SKM-1 treated with dmso at 0.1 percent for 144 hours (cell line): Measurements from ENCODE around the gene CAP2.
"Not testable (repeated sequence)": the region's sequence is repeated elsewhere in the genome, so short reads cannot be mapped to it uniquely, and the experiment has no call there.

Experiments
- DNase-seq: peaks from one replicate; lab custom pipeline; 2025; ENCODE audit not compliant: unreplicated experiment; lab: John Stamatoyannopoulos, UW

Gene CAP2

DNA sequence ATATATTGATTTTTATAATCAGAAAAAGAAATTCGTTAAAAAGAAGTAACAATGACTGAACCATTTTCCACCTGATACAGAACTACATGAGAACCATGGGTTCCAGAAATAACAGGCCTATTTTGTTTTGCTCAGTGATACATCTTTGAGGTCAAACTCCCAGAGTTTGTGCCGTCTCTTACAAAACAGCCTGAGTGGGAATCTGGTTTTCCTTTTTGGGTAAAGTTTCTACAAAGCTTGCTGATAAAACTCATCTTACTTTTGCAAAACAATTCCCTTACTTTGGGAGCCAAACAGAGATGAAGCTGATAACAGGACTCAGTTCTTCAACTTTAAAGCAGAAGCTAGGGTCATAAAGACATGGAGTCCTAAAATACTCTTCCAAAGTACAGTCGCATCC, 108.0 kb downstream of the CAP2 start:
- no peak for DNase-seq

- DNase-seq, result no peak
Measured at GRCh38 chr6:17501982-17502704, 108.7 kb downstream of the CAP2 start.

- no peak for DNase-seq
Measured at GRCh38 chr6:17503051-17503450, 109.7 kb downstream of the CAP2 start.

DNA sequence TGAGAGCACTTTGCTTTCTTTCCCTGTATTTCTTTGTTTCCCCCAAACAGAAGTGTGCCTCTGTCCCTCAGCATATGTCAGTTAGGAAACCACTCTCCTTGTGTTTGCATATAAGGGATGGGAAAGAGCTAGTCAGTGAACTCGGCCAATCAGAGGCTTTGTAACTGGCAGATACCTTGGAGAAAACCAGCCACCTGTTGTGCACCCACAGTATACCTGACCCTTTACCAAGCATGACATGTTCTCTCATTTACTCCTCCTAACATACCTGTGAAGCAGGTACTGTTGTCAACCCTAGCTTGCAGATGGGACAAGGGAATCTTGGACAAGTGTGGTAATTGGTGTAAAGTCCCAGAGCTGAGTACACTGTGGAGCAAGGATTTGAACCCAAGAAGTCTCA, 110.6 kb downstream of the CAP2 start:
- DNase-seq, result no peak

DNA sequence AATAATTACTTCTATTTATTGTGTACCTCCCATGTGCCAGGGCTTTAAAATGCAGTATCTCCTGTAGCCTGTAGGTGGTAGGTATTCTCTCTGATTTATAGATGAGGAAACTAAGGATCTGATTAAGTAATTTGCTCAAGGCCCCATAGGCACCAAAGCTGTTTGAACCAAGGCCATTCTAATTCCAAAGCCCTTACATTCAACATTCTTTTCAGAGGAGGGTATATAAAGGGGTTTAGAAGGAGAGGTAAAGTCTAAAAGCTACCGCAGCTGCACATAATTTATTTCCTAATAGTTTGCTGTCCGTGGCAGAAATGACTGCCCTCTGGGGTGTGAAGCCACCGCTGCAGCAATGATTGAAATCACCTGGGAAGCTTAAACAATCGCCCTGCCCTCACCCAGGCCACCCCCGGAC, 111.7 kb downstream of the CAP2 start:
- DNase-seq, result no peak

DNA sequence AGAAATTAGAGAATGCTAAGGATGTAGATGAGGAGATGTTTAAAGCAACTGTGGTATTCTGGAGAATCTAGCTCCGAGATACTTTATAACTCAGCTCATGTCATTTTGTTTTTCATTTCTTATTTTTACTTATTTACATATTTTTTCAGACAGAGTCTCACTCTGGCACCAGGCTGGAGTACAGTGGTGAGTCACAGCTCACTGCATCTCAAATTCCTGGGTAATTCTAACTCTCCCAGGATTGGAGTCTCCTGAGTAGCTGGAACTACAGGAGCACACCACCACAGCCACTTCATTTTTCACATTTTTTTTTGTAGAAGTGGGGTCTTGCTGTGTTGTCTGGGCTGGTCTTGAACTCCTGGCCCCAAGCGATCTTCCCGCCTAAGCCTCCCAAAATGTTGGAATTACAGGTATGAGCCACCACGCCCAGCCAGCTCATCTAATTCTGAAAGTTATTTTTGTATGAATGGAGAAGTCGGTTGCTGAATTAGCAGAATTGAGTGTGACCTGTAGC, 112.4 kb downstream of the CAP2 start:
- DNase-seq, result no peak

DNA sequence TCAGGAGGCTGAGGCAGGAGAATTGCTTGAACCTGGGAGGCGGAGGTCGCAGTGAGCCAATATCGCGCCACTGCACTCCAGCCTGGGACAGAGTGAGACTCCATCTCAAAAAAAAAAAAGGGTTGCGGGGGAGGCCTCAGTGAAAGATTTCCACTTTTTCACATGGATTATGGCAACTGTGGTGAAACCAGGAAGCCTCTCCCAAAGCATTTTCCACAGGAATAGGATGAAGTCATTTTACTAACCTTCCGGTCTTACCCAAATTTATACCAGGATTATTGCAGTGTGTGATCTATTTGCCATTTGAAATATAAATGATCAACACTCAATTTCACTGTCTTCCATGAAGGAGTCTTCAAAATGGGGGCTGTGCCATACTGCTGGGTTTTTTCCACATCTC, 113.1 kb downstream of the CAP2 start:
- no peak for DNase-seq

- no peak for DNase-seq
Measured at GRCh38 chr6:17506962-17507361, 113.6 kb downstream of the CAP2 start.

- no peak for DNase-seq
Measured at GRCh38 chr6:17511084-17511483, 117.7 kb downstream of the CAP2 start.

GRCh38 chr6:17511580-17511979, 118.2 kb downstream of the CAP2 start:
- no peak for DNase-seq

DNA sequence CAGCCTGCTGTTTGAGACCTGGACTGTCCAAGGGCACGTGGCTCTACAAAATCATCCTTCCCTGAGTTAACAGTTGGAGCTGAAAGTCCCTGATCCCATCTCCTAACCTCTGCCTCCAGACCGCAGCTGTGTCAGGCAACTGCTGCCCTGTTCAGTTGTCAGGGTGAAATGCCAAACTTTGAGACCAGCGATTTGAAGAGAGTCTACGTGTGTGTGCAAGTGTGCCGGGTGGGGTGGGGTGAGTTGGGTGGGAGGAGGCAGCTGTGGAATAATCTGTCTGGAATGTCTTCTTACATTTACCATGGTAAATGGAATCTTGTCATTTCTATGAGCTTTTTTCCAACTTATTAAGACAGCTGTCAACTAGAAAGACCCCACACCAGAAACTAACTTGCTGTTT, 125.7 kb downstream of the CAP2 start:
- DNase-seq, result no peak

GRCh38 chr6:17525637-17526036, 132.2 kb downstream of the CAP2 start:
- DNase-seq, result no peak

GRCh38 chr6:17527076-17527475, 133.7 kb downstream of the CAP2 start:
- DNase-seq, result no peak

DNA sequence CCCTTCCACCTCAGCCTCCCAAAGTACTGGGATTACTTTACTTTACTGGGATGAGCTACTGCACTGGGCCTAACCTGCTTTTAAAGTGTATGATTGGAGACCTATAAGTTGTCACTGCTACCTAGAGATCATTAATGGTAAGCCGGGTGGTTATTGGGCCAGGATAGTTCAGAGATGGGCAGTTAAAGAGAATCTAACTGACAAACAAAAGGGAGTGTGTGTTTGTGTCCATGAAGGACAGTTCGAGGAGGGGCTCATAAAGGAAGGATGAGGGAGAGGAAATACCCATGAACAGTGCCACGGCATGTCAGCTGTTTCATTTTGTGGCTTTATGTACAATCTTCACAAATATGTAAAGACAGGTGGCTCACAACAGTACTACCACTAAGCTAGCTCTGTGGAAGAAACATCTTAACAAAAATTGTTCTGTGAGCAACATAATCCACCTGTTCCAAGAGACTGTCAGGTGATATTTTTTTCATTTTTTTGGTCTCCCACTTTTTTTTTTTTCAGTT, 137.0 kb downstream of the CAP2 start:
- no peak for DNase-seq

- DNase-seq, result no peak
Measured at GRCh38 chr6:17536586-17536985, 143.2 kb downstream of the CAP2 start.

GRCh38 chr6:17542243-17542642, 148.8 kb downstream of the CAP2 start:
- DNase-seq, result no peak

DNA sequence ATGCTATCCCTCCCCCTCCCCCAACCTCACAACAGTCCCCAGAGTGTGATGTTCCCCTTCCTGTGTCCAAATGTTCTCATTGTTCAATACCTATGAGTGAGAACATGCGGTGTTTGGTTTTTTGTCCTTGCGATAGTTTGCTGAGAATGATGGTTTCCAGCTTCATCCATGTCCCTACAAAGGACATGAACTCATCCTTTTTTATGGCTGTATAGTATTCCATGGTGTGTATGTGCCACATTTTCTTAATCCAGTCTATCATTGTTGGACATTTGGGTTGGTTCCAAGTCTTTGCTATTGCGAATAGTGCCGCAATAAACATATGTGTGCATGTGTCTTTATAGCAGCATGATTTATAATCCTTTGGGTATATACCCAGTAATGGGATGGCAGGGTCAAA, 152.3 kb downstream of the CAP2 start:
- DNase-seq, result not testable (repeated sequence)

DNA sequence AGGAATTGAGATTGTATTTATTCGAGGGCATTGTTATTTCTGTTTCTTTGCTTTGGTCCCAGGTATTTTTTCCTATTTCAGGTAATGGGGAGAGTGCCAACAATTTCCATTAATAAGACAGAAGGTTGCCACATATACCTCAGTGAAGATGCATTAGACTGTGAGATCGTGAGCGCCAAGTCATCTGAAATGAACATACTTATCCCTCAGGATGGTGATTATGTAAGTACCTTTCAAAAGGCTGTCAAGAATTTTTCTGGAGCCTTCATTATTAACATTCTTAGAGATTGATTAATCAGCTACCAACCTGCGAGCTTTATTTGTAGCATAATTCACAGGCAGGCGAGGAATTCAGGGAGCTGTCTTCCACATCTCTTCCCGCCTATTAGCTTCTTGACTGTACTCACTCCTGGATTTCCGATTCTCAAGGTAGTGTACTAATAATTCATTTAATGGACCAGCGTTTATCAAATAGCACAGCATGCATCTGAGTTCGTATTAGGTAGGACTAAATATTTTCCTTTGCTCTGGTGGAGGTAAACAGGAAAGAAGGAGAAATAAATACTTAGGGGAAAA, 158.1 kb downstream of the CAP2 start:
- DNase-seq, result no peak

- DNase-seq, result no peak
Measured at GRCh38 chr6:17552861-17553260, 159.5 kb downstream of the CAP2 start.

DNA sequence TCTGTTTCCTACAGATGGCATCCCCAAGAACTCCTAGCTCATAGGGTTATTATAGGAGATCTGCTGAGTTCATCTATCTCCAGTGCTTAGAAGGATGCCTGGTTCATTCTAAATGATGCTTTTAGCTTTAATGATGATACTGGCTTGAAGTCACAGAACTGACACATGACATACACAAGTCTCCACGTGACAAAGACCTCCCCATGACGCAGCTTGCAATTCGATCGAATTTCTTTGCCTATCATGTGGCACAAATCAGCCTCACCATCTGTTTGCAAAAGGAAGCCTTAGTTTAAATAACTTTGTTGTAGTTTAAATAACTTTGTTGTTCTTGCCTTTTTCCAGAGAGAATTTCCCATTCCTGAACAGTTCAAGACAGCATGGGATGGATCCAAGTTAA, 162.6 kb downstream of the CAP2 start:
- DNase-seq, result no peak

- DNase-seq, result no peak
Measured at GRCh38 chr6:17562636-17563035, 169.2 kb downstream of the CAP2 start.

GRCh38 chr6:17565399-17565798, 172.0 kb downstream of the CAP2 start:
- DNase-seq, result no peak
